Liver (tissue), 9 donors: ENCODE measurements around the gene MED12L. TPM values are rescaled to one million over a fixed set of nuclear protein-coding genes. Genes with fewer than 3 reads are reported as not detected.

Experiments used
- DNase-seq: peaks from one replicate; pipeline ENCODE4 v3.0.0-alpha.2; 2017; ENCODE audit warnings: low spot score
- H3K27ac ChIP-seq, 2 donors: one replicate each; pipeline ENCODE4 v1.7.0; 2013; ENCODE audit warnings: inconsistent platforms in 2 of 2, low read length in 2 of 2, control low read depth in 1 of 2, low read depth in 1 of 2, mild to moderate bottlenecking in 1 of 2
- H3K27me3 ChIP-seq, 4 donors: one replicate each; pipeline versions ENCODE4 v1.6.1 to v1.7.0; 2013; ENCODE audit warnings: low read length in 3 of 4, inconsistent platforms in 1 of 4, mild to moderate bottlenecking in 1 of 4, moderate library complexity in 1 of 4; ENCODE audit not compliant: control insufficient read depth in 4 of 4, insufficient read depth in 4 of 4
- H3K36me3 ChIP-seq, 4 donors: one replicate each; pipeline versions ENCODE4 v1.6.1 to v1.7.0; 2013; ENCODE audit warnings: low read length in 3 of 4, mild to moderate bottlenecking in 3 of 4, low read depth in 1 of 4, moderate library complexity in 1 of 4; ENCODE audit not compliant: control insufficient read depth in 4 of 4, insufficient read depth in 3 of 4
- H3K4me1 ChIP-seq, 4 donors: one replicate each; pipeline versions ENCODE4 v1.6.1 to v1.7.0; 2013; ENCODE audit warnings: low read length in 3 of 4, mild to moderate bottlenecking in 3 of 4, moderate library complexity in 1 of 4; ENCODE audit not compliant: control insufficient read depth in 4 of 4, insufficient read depth in 4 of 4
- H3K4me3 ChIP-seq, 3 donors: one replicate each; pipeline versions ENCODE4 v1.6.1 to v1.7.0; 2013; ENCODE audit warnings: low read length in 3 of 3, control low read depth in 1 of 3, low read depth in 1 of 3, mild to moderate bottlenecking in 1 of 3
- H3K9ac ChIP-seq, 2 donors: one replicate each; pipeline ENCODE4 v1.7.0; 2013; ENCODE audit warnings: low read length in 2 of 2, mild to moderate bottlenecking in 2 of 2, moderate library complexity in 2 of 2, control low read depth in 1 of 2, low read depth in 1 of 2
- H3K9me3 ChIP-seq, 4 donors: one replicate each; pipeline versions ENCODE4 v1.6.1 to v1.7.0; 2013; ENCODE audit warnings: low read length in 3 of 4; ENCODE audit not compliant: control insufficient read depth in 4 of 4
- EGR1 ChIP-seq, 2 donors: IDR thresholded peaks; 2 replicates each; pipeline ENCODE4 v1.6.1; 2016 to 2018; ENCODE audit warnings: antibody characterized with exemption in 2 of 2, low read depth in 2 of 2
- GABPA ChIP-seq, 2 donors: IDR thresholded peaks in 1 of 2; conservative IDR thresholded peaks in 1 of 2; 2 replicates each; pipeline ENCODE4 v1.6.1; 2016; ENCODE audit warnings: antibody characterized with exemption in 2 of 2, mild to moderate bottlenecking in 1 of 2, moderate library complexity in 1 of 2
- HNF4A ChIP-seq, 2 donors: conservative IDR thresholded peaks; 2 replicates each; pipeline ENCODE4 v1.6.1; 2016; ENCODE audit warnings: antibody characterized with exemption in 2 of 2, mild to moderate bottlenecking in 2 of 2
- JUND ChIP-seq, 2 donors: IDR thresholded peaks; 2 replicates each; pipeline ENCODE4 v1.6.1; 2016; ENCODE audit warnings: antibody characterized with exemption in 2 of 2
- NR2F2 ChIP-seq: IDR thresholded peaks from 2 replicates; pipeline ENCODE4 v1.6.1; 2016; ENCODE audit warnings: antibody characterized with exemption
- SP1 ChIP-seq: IDR thresholded peaks from 2 replicates; pipeline ENCODE4 v1.6.1; 2018; ENCODE audit warnings: antibody characterized with exemption, mild to moderate bottlenecking
- TAF1 ChIP-seq: conservative IDR thresholded peaks from 2 replicates; pipeline ENCODE4 v1.6.1; 2016; ENCODE audit warnings: antibody characterized with exemption, mild to moderate bottlenecking
- YY1 ChIP-seq: IDR thresholded peaks from 2 replicates; pipeline ENCODE4 v1.6.1; 2016; ENCODE audit warnings: antibody characterized with exemption, mild to moderate bottlenecking
- WGBS: extraction: QIAGEN DNeasy Blood & Tissue Kit; methylation state at CpG from one replicate; pipeline ENCODE4 v1.1.7; 2013; 5-methylcytosine and 5-hydroxymethylcytosine counted together
- polyA plus RNA-seq, 2 donors: library from polyadenylated mRNA; stranded (reverse) in 1 of 2; unstranded in 1 of 2; fragments of 200-250 nt in 1 of 2; fragments of >200 nt in 1 of 2; fragmentation: Nextera tagmentation in 1 of 2; extraction: Ambion mirVana in 1 of 2; gene quantifications; one replicate each; pipeline versions ENCODE4 v1.2.1 to v1.2.3, GENCODE V29; 2013 to 2015
- total RNA-seq, 2 donors: library from RNA; depleted of rRNA; stranded (reverse); fragments of >200 nt; gene quantifications; one replicate each; pipeline ENCODE4 v1.2.3, GENCODE V29; 2014
- TF ChIP-seq, protein P1 (sequence below): fragments of 150-350 bp; IDR thresholded peaks from 2 replicates; pipeline ENCODE4 v1.5.1; 2017; ENCODE audit warnings: improper control_type of control experiment, low read depth, low read length; ENCODE audit not compliant: missing input control
- TF ChIP-seq, protein P2 (sequence below): IDR thresholded peaks from 2 replicates; pipeline ENCODE4 v1.6.1; 2016; ENCODE audit warnings: antibody characterized with exemption
- TF ChIP-seq, protein P3 (sequence below): IDR thresholded peaks from 2 replicates; pipeline ENCODE4 v1.6.1; 2016; ENCODE audit warnings: antibody characterized with exemption, mild to moderate bottlenecking
- TF ChIP-seq, protein P4 (sequence below): IDR thresholded peaks from 2 replicates; pipeline ENCODE4 v1.6.1; 2016; ENCODE audit warnings: antibody characterized with exemption
- TF ChIP-seq, protein P5 (sequence below): IDR thresholded peaks from 2 replicates; pipeline ENCODE4 v1.6.1; 2016; ENCODE audit warnings: antibody characterized with exemption
- donor health status: healthy.
- donor health status: healthy.
- donor health status: healthy.
- donor health status: healthy.
- donor health status: healthy.

Gene MED12L
- total and polyA plus RNA-seq, 4 donors = 0.02 to 2.1 (median 0.49) TPM

DNA sequence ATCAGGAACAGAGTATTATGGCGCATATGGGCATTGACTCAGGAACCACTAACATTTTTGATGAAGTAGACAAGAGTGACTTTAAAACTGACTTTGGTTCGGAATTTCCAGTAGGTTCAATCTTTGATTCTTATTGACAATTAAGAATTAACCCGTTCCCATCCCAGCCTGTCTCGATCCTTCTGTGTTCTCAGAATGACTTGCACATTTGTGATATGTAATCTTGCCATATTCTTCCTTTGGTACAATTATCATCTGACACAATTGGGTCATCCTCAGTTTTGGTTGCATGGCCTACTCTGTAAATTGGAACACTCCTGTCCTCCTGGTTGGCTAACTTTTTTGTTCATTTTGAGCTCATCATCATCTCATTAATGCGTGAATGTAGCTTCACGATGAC lies 107.1 kb downstream of the MED12L start:
- H3K36me3 ChIP-seq = no peaks in the 10 kb centered on the region
- DNase-seq = no peak
- H3K9me3 ChIP-seq = no peaks in the 10 kb centered on the region
- H3K4me3 ChIP-seq = no peak overlapping the region
- H3K4me1 ChIP-seq = peaks cover 0 to 5% (median 3%) of the 10 kb centered on the region in 4 donors
- H3K9ac ChIP-seq = no peak overlapping the region
- H3K27ac ChIP-seq = no peak overlapping the region
- H3K27me3 ChIP-seq = no peaks in the 10 kb centered on the region
- WGBS = 95% methylated on average over 6 of the region's 6 CpGs
- TF ChIP-seq, protein P1, sequence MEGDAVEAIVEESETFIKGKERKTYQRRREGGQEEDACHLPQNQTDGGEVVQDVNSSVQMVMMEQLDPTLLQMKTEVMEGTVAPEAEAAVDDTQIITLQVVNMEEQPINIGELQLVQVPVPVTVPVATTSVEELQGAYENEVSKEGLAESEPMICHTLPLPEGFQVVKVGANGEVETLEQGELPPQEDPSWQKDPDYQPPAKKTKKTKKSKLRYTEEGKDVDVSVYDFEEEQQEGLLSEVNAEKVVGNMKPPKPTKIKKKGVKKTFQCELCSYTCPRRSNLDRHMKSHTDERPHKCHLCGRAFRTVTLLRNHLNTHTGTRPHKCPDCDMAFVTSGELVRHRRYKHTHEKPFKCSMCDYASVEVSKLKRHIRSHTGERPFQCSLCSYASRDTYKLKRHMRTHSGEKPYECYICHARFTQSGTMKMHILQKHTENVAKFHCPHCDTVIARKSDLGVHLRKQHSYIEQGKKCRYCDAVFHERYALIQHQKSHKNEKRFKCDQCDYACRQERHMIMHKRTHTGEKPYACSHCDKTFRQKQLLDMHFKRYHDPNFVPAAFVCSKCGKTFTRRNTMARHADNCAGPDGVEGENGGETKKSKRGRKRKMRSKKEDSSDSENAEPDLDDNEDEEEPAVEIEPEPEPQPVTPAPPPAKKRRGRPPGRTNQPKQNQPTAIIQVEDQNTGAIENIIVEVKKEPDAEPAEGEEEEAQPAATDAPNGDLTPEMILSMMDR = no peak
- TF ChIP-seq EGR1 (IDR thresholded peaks at IDR 0.05; ENCODE audit: low read depth in 2 of 2) = no peak
- TF ChIP-seq, protein P2, sequence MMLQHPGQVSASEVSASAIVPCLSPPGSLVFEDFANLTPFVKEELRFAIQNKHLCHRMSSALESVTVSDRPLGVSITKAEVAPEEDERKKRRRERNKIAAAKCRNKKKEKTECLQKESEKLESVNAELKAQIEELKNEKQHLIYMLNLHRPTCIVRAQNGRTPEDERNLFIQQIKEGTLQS = no peak
- TF ChIP-seq, protein P3, sequence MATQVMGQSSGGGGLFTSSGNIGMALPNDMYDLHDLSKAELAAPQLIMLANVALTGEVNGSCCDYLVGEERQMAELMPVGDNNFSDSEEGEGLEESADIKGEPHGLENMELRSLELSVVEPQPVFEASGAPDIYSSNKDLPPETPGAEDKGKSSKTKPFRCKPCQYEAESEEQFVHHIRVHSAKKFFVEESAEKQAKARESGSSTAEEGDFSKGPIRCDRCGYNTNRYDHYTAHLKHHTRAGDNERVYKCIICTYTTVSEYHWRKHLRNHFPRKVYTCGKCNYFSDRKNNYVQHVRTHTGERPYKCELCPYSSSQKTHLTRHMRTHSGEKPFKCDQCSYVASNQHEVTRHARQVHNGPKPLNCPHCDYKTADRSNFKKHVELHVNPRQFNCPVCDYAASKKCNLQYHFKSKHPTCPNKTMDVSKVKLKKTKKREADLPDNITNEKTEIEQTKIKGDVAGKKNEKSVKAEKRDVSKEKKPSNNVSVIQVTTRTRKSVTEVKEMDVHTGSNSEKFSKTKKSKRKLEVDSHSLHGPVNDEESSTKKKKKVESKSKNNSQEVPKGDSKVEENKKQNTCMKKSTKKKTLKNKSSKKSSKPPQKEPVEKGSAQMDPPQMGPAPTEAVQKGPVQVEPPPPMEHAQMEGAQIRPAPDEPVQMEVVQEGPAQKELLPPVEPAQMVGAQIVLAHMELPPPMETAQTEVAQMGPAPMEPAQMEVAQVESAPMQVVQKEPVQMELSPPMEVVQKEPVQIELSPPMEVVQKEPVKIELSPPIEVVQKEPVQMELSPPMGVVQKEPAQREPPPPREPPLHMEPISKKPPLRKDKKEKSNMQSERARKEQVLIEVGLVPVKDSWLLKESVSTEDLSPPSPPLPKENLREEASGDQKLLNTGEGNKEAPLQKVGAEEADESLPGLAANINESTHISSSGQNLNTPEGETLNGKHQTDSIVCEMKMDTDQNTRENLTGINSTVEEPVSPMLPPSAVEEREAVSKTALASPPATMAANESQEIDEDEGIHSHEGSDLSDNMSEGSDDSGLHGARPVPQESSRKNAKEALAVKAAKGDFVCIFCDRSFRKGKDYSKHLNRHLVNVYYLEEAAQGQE = no peak
- TF ChIP-seq HNF4A (conservative IDR thresholded peaks at IDR 0.05) = no peak
- no peak for TF ChIP-seq NR2F2

DNA sequence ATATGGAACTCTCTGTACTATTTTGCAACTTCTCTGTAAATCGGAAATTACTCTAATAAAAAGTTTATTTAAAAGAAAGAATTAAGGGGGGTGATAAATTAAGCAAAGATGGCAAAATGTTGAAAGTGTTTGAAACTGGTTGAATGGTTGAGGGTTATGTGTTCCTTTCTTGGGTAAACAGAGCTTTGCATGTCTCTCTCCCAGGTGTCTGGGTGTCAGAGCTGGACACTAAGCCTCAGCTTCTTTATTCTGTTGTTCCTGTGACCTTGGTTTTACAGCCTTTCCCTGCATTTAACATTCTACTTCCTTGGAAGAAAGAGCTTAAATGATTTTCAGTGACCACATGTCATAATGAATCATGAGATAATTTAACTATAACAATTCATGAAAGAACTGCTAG lies 110.4 kb downstream of the MED12L start:
- WGBS = 67% methylated on average over 1 of the region's 1 CpG
- Histone ChIP-seq H3K9ac (no peak overlapping the region), H3K4me1 (peaks cover 5 to 16% (median 11%) of the 10 kb centered on the region in 4 donors), H3K36me3 (no peaks in the 10 kb centered on the region), H3K27ac (no peak overlapping the region), H3K4me3 (no peak overlapping the region), H3K9me3 (no peaks in the 10 kb centered on the region), H3K27me3 (no peaks in the 10 kb centered on the region)
- DNase-seq = no peak
- TF ChIP-seq, protein P4, sequence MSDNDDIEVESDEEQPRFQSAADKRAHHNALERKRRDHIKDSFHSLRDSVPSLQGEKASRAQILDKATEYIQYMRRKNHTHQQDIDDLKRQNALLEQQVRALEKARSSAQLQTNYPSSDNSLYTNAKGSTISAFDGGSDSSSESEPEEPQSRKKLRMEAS = no peak
- no peak for TF ChIP-seq TAF1
- TF ChIP-seq EGR1 (IDR thresholded peaks at IDR 0.05; ENCODE audit: low read depth in 2 of 2) = no peak
- no peak for TF ChIP-seq JUND (IDR thresholded peaks at IDR 0.05)
- TF ChIP-seq SP1 = no peak
- TF ChIP-seq, protein P5, sequence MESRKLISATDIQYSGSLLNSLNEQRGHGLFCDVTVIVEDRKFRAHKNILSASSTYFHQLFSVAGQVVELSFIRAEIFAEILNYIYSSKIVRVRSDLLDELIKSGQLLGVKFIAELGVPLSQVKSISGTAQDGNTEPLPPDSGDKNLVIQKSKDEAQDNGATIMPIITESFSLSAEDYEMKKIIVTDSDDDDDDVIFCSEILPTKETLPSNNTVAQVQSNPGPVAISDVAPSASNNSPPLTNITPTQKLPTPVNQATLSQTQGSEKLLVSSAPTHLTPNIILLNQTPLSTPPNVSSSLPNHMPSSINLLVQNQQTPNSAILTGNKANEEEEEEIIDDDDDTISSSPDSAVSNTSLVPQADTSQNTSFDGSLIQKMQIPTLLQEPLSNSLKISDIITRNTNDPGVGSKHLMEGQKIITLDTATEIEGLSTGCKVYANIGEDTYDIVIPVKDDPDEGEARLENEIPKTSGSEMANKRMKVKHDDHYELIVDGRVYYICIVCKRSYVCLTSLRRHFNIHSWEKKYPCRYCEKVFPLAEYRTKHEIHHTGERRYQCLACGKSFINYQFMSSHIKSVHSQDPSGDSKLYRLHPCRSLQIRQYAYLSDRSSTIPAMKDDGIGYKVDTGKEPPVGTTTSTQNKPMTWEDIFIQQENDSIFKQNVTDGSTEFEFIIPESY = no peak
- no peak for TF ChIP-seq GABPA (IDR thresholded peaks at IDR 0.05 in 1 of 2, conservative IDR thresholded peaks at IDR 0.05 in 1 of 2)
- no peak for TF ChIP-seq YY1
